Right lung (tissue), 5 donors: ENCODE data around the gene CDK14. TPM values are rescaled to one million over a fixed set of nuclear protein-coding genes. Genes with fewer than 3 reads are reported as not detected.
"Not testable (repeated sequence)": the region's sequence is repeated elsewhere in the genome, so short reads cannot be mapped to it uniquely, and the experiment has no call there.

Experiments used
- DNase-seq, 2 donors: peaks; one replicate each; pipeline ENCODE4 v3.0.0-alpha.2; 2013
- polyA plus RNA-seq, 5 donors: library from polyadenylated mRNA; unstranded; fragments of 120-200 nt; gene quantifications; one replicate each; pipeline versions ENCODE4 v1.2.1 to v1.2.3, GENCODE V29; 2013; ENCODE audit warnings: inconsistent platforms in 1 of 5, low replicate concordance in 1 of 5; ENCODE audit not compliant: insufficient read length in 5 of 5, insufficient read depth in 1 of 5

Gene CDK14
- polyA plus RNA-seq, 5 donors, result 19.3 to 34.5 (median 33.5) TPM

DNA sequence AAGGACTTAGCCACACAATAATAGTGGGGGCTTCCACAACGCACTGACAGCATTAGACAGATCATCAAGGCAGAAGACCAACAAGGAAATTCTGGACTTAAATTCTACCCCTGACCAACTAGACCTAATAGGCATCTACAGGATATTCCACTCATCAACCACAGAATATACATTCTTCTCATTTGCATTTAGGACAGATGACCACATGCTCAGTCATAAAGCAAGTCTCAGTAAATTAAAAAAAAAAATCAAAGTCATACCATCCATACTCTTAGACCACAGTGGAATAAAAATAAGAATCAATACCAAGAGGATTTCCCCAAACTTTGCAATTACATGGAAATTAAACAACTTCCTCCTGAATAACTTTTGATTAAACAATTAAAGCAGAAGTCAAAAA is 155.9 kb downstream of the CDK14 start:
- no peak for DNase-seq

DNA sequence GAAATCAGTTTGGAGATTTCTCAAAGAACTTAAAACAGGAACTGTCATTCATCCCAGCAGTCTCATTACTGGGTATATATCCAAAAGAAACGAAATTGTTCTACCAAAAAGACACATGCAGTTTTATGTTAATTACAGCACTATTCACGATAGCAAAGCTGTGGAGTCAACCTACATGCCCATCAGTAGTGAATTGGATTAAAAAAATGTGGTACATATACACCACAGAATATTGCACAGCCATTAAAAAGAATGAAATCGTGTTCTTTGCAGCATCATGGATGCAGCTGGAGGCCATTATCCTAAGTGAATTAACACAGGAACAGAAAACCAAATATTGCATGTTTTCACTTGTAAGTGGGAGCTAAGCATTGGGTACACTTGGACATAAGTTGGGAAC is 158.9 kb downstream of the CDK14 start:
- DNase-seq, result no peak

DNA sequence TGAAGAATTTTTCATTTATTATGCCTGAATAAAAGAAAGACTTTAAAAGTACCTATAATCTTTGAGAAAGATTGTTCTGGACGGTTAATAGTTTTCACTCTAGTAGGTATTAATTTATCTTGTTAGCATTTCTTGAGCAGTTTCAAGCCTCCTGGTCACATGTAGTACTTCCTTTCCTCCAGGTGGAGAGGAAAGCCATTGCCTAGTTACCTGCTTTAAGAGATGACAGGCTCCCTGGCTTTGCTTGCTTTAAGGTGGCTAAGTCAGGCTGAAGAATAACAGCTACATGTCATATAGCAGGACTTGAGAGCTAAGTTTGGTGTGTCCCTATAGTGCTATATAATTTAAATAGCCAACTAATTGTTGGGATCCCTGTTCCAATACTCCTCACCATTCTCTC is 160.2 kb downstream of the CDK14 start:
- no peak for DNase-seq

DNA sequence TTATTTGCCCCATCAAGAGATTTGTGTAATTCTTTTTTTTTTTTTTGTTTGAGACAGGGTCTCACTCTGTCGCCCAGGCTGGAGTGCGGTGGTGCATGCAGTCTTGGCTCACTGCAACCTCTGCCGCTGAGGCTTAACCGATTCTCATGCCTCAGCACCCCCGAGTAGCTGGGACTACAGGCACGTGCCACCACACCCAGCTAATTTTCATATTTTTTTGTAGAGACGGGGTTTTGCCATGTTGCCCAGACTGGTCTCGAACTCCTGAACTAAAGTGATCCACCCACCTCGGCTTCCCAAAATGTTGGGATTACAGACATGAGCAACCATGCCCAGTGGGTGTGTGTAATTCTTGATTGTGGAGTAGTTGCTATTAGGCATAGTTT is 161.4 kb downstream of the CDK14 start:
- not testable (repeated sequence) for DNase-seq

DNA sequence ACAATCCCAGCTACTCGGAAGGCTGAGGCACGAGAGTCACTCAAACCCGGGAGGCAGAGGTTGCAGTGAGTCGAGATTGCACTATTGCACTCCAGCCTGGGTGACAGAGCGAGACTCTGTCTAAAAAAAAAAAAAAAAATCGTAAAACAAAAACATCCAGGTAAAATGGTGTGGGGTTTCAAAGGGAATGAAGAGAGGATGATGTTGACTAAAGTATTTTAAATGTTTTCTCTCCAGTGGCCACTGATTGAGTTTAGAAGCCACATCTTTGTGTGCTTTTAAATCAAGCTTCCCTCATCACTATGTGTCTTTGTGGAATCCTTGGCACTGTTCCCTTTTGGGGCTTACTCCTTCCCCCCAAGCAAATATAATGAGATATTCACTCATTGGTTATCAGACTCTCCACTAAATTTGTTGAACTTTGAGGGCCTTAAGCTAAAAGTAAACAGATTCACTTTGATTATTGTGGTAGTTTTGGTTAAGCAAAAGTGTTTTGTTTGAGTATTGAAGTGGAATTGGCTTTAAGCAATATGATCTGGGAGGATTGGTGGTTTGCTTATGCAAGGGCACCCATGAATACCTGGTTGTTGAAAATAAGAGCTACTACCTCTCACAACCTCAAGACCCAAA is 162.9 kb downstream of the CDK14 start:
- DNase-seq, result no peak

DNA sequence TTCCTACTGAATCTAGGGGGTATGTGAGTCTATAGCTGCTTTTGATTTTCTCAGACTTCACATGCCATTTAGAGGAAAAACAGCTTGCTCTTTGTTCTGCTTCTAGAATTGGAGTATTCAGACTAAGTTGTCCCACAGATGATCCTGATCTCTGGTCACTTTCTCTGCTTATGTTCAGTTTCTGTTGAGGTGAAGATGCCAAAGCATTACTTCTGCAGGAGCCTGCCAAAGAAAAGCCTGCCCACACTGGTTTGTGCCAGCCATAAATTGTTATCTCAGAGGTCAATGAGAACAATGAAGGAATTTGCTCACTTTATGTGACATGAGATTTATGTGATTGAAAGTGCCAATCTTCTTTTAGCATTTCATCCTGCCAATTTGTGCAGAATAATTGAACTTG is 163.6 kb downstream of the CDK14 start:
- DNase-seq, result no peak

DNA sequence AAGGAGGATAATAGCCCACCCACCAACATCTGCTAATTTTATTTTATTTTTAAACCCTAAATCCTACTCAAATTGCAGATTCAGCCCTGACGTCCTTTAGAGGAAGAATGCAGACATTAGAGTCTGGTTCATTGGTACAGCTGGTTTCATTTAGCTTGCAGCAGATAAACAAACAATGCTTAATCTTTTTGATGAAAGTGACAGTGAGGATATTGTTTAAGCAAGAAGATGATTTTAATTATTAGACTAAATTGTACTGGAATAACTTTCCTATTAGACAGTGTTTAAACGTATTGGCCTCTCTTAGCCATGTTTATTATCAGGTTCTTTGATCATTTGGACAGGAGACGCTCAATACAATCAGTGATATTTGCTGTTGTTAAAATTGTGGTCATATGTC is 164.8 kb downstream of the CDK14 start:
- no peak for DNase-seq

DNA sequence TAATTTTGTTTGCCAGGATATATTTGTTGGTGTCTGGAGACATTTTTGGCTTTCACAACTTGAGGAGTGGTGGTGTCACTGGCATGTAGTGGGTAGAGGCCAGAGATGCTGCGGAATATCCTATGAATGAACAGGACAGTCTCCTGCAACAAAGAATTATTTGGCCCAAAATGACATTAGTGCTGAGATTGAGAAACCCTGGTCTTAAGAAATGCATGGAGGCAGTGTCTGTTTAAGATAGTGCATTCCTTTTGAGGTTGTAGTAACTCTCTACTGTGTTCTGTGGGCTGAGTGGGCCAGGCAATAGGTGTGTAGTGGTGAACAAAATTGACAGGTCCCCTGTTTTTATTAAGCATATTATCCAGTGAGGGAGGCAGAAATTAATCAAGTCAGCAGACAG is 165.5 kb downstream of the CDK14 start:
- no peak for DNase-seq

DNA sequence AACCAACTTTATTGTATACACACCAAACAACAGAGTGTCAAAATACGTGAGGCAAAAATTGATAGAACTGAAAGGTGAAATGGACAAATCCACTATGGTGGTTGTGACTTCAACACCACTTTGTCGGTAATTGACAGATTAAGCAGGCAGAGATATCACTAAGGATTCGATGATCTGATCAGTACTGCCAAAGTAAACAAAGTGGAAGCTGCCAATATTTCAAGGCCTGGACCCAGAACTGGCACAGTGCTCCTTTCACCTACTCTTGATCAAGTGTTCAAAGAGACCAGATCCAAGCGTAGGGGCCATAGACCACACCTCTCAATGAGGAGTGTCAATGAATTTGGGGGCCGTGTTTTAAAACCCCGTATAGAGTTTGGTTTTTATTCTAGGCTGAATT is 167.0 kb downstream of the CDK14 start:
- no peak for DNase-seq

DNA sequence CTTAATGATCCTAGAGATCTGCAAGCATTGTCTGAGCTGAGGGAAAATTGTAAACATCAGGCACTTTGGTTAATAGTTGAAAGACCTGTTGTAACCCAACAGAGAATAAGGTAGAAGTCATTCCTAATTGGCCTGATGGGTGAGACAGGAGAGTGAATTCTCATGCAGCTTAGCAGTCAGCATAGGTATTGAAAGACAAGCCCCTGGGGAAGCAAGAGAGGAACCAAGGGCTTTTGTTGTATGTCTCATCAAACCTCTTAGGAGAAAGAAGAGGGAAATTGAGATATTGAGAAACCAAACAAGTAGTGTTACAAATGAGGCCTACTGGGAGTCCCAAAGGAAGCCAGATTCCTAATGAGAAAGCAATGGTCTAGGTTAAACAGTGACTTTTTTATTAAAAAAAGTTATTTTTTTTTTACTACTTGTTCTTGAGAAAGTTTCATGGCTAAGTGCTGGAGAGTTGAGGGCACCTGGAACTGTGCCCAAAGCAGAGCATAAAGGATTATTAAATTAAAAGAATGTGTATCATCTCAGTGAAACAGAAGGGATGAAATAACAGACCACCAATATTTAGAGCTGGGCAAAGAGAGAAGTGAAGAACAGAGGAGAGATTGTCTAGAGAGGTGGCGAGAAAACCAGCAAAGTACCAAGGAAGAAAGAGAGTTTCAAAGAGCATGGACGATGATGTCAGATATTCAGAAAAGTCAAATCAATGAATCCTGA is 168.9 kb downstream of the CDK14 start:
- no peak for DNase-seq

DNA sequence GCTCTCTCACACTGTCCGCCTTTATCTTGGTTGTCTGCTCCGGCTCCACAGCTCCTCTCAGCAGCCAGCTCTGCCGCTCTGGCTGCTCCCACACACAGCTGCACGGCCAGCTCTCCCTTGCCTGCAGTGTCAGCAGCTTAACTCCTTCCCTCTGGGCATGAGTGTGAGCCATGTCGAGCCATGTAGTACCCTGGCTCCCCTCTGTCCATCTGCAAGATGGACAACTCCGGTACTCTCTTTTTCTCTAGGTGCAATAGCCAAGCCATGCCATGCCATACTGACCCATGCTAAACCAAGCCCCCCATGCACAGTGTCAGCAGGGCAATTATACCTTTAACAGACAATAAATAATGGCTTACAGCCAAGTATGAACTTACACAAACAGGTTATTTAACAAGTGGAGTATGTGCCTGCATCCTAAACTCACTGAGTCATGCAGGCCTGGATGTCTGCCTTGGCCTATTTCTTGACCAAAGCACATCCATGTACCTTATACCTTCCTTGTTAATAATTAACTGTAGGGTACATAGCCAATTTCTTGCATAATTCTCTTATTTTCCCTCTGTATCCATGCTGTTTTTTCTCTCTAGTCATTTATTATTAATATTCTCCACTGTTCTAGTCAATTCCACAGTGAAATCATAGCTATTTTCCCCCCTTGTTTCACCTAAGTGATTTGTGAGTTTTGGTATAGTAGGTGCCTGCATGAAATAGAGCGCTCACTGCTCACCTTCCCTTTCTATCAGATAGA is 170.9 kb downstream of the CDK14 start:
- peak in 1 of 2 donors; percentile 45 for DNase-seq

DNA sequence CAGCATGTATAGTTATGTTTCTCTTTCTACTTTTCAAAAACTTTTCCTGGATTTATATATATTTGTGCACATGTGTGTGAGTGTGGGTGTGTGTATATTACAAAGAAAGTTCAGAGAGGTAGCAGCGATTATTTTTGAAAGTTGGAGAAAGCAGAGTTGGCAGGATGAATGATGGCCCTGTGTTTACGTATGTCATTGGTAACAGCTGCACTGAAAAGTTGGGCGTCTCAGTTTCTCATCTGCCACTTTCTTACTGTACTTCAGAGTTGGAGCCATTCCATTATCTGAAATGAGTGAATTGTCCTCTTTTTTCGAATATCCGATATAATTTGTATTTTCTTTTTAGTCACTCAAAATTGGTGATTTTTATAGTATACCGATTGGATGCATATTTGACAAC is 172.2 kb downstream of the CDK14 start:
- no peak for DNase-seq

DNA sequence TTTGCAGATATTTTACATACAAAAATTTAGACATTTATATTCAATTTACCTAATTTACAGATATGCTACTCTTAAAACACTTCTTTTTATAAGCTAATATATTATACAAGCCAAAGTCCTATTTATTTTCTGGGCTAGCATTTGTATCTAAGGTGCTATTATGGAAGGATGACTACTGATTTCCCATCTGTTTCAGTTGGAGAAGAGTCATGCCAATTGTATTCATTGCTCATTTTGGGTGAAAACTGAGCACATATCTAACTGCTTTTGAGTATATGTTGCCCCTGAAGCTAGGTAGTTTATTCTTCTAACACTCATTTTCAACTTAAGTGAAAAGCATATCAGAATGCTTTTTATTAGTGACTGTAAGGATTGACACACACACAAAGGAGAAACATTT is 172.9 kb downstream of the CDK14 start:
- DNase-seq, result no peak

DNA sequence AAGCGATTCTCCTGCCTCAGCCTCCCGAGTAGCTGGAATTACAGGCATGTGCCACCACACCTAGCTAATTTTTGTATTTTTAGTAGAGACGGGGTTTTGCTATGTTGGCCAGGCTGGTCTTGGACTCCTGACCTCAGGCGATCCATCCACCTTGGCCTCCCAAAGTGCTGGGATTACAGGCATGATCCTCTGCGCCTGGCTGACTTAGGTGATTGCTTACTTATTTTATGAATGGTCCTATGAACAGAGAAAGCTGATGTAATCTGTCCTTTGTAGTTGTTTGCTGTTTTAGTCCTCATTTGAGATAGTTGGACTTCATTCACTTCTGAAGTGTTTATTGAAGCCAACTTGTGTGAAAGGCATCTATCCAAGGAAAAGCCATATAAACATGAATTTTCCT is 173.4 kb downstream of the CDK14 start:
- not testable (repeated sequence) for DNase-seq

DNA sequence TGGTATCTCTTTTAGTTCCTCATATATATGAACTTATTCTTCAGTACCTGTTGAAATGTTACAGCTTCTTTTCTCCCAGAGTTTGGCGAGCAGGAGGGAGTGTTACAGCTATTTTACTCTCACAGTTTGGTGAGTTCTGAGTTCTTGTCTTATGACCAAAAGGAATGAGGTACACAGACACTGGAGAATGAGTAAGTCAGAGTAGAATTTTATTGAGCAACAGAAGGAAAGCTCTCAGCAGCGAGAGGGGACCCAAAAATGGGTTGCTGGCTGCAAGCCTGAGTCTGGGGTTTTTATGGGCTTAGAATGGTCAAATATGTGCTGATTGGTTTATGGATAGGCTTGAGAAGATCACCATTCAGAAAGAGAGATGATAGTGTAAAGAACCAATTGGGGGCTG is 175.2 kb downstream of the CDK14 start:
- DNase-seq, result no peak

DNA sequence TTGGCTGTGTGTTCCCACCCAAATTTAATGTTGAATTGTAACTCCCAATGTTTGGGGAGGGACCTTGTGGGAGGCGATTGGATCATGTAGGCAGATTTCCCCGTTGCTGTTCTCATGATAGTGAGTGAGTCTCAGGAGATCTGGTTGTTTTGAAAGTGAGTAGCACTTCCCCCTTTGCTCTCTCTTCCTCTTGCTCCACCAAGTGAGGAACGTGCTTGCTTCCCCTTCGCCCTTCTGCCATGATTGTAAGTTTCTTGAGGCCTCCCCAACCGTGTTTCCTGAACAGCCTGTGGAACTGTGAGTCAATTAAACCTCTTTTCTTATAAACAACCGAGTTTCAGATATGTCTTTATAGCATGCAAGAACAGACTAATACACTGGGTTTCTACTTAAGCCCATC is 176.3 kb downstream of the CDK14 start:
- DNase-seq, result no peak

DNA sequence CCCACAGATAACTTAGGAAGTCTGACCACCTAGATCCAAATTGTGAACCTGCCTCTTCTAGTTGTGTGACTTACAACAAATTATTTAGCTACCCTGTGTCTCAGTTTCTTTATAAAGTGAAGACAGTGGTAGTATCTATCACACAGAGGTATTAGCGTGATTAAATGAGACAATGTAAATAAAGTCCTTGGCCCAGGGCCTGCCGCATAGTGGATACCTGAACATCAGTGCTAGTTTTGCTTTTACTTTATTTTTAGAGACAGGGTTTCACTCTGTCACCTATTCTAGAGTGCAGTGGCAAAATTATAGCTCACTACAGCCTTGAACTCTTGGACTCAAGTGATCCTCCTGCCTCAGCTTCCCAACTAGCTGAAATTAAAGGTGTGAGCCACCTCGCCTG is 177.1 kb downstream of the CDK14 start:
- no peak for DNase-seq

DNA sequence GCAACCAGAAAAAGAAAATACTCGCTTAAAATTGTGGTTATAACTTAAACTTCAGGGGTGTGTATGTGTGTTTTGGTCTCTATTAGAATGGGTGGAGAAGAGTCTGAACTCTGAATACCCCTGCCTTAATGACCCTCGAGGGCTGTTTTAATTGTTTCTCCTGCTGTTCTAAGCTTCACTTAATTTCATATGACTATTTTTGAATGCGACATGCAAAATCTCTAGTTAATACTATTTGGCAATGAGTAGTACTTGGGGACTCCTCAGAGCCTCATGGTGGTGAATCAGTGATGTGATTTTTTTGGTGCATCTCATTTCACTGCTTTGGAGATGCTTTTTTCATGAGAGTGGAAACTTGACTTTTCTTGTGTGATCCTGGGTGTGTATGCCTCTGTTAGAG is 178.6 kb downstream of the CDK14 start:
- no peak for DNase-seq

DNA sequence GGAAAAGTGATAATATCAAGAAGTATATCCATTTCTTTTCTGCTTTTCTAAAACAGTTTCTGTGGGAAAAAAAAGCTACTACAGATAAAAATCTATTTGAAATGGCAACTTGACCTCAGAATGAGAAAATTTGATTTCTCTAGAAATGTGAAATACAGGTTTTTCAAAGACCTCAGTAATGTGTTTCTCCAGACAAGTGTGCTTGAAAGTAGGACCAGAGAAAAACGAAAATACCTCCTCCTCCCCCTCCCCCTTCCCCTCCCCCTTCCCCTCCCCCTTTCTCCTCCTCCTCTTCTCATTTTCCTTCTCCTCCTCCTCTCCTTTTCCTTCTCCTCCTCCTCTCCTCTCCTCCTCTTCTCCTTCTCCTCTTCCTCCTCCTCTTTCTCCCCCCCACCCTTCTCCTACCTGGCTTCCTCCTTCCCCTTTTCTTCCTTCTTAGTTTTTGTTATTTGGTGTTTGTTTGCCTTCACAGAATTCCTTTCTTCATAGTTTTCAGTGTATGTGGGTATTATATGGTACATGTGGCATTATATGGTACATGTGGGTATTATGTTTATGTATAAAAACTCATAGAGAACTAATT is 179.4 kb downstream of the CDK14 start:
- DNase-seq, result no peak

DNA sequence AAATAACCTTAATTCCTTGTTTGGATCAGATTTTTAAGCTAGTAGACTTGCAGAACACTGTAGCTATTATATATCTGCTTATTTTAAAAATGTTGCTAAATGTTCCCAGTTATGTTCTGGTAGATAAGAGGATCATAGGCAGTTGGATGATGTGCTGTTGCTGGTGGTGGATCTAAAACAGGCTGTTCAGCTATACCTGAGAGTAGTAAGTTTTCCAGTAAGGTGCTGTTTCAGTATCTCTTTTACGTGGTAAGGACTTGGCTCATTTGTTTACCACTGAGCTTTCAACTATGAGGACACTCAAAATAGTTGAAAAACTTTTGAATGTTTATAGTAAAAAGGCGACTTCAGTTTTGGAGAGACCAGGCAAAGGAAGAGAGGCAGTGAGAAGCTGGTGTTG is 180.9 kb downstream of the CDK14 start:
- DNase-seq, result no peak

DNA sequence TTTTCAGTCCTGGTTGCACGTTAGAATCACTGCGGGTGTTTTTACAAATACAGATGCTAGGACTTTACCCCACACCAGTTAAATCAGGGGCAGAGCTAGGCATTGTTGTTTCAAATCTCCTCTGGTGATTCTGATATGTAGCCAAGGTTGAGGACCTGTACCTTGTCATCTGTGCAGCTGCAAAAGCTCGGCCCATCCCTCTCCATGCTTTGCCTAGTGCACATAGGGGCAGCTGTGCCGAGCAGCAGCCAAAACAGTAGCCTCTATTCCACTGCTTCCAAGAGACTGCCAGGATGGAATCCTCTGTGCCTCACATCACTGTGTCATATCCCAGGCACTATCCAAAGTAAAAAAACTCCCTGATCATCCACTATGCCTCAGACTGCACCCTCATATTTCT is 181.3 kb downstream of the CDK14 start:
- DNase-seq, result no peak

DNA sequence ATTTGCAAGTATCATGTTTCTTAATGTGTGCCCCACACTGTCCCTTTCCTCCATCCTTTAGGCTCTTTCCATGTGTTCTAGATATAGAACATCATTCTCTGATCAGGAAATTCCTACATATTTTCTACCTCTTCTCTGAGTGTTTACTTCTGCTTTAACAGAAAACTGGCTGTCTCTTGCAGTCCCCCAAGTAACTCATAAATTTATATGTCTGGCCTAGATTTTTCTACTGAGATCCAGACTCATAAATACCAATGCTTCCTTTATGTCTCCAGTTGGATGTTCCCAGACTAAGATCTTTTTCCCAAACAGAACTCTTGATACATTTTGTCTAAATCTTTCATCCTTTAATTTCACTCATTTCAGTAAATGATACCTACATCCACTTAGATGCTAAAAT is 181.8 kb downstream of the CDK14 start:
- DNase-seq, result no peak

DNA sequence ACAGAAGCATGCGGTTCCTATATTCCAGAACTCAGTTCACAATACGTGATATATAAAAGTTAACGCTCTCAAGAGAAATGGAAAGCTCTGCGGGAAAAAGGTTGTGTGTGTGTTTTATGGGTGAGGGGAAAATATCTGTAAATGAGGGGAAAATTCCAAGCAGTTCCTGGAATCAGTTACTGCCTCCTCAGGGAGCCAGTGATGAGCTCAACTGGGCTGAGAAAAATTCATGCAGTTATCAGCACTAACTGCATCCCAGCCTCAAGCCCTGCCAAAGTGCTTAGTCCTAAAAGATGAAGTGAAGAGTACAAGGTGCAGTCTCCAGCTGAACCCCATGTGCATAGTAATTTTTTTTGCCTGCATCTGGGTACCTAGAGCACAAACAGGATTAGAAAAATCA is 191.9 kb downstream of the CDK14 start:
- no peak for DNase-seq
